Measurements from ENCODE around the gene APH1A.
"Not testable (repeated sequence)": the region's sequence is repeated elsewhere in the genome, so short reads cannot be mapped to it uniquely, and the experiment has no call there.

APH1A gene

DNA sequence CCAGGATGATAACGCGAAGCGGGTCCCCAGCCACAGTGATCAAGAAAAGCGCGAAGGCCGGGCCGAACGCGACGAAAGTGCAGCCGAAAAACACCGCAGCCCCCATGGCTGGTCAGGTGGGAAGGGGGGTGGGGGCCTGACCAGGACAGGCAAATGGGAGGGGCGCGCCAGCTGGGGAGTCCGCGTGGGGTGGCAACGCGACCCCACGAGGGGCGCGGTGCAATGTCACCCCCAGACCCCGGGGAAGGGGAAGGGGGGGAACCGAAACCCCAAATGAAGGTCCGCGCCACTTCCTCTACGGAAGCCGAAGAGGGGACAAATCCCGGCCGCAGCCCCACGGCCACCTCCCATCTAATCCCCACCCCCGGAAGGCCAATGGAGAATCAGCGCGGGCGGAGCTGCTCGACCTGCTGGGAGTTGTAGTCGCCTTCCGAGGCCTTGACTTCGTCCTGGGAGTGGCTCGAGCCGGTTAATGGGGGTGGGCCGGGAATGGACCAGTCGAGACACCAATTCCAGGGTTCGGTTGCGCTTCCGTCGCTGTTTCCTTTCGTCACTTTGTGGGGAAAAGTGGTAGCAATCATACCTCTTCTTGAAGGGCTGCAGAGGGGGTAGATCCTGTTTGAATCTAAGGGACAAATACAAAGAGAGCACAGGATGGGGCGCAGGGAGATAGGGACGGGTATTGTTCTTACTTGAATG, at the start of gene APH1A:
APH1A (minus strand) TSS at position 312 of the 699 bp plus-strand sequence; CDS start at position 106, 206 bp downstream.
- Histone ChIP-seq H4K20me1 (ENCODE audit: control insufficient read depth, insufficient read depth, low read depth, low read length) (peaks cover 4% of the 10 kb centered on the region; the same call in 1 of the 2 replicates), H3K4me2 (ENCODE audit: low read length) (peak within 1 kb of the TSS; percentile 77), H3K4me3 (ENCODE audit: low read length) (peak within 1 kb of the TSS; percentile 83), H3K9me3 (ENCODE audit: control insufficient read depth, insufficient read depth, low read length) (no peaks in the 10 kb centered on the region), H3K4me1 (ENCODE audit: control insufficient read depth, low read length) (peaks cover 42% of the 10 kb centered on the region), H3K36me3 (ENCODE audit: control insufficient read depth, low read length) (peaks cover 37% of the 10 kb centered on the region), H3K9me2 (replicated peaks; ENCODE audit: control insufficient read depth, low read length) (no peaks in the 10 kb centered on the region), H3F3A (ENCODE audit: control insufficient read depth, insufficient read depth) (no peaks in the 10 kb centered on the region), H3K79me2 (ENCODE audit: control insufficient read depth, low read length) (peaks cover 28% of the 10 kb centered on the region), H3K27me3 (ENCODE audit: control insufficient read depth, low read length) (no peaks in the 10 kb centered on the region), H3K27ac (ENCODE audit: low read depth, low read length) (peak within 1 kb of the TSS; percentile 52)
- no peak for TF ChIP-seq CTCF (IDR thresholded peaks at IDR 0.05; ENCODE audit: low read depth, low read length, poor library complexity, severe bottlenecking)
- TF ChIP-seq EZH2phosphoT487 (IDR thresholded peaks at IDR 0.05; ENCODE audit: borderline replicate concordance, low read length), result no peak

GRCh38 chr1:150314691-150315090, 45.9 kb upstream of the APH1A start:
- not testable (repeated sequence) for H3K27me3 ChIP-seq (ENCODE audit: control insufficient read depth, low read length); H3K9me2 ChIP-seq (replicated peaks; ENCODE audit: control insufficient read depth, low read length); H3K79me2 ChIP-seq (ENCODE audit: control insufficient read depth, low read length); H3K27ac ChIP-seq (ENCODE audit: low read depth, low read length); H3K4me2 ChIP-seq (ENCODE audit: low read length); H3K36me3 ChIP-seq (ENCODE audit: control insufficient read depth, low read length); H3K9me3 ChIP-seq (ENCODE audit: control insufficient read depth, insufficient read depth, low read length); H3K4me3 ChIP-seq (ENCODE audit: low read length); H4K20me1 ChIP-seq (ENCODE audit: control insufficient read depth, insufficient read depth, low read depth, low read length)
- Histone ChIP-seq H3F3A (ENCODE audit: control insufficient read depth, insufficient read depth) (peaks cover 12% of the 10 kb centered on the region), H3K4me1 (ENCODE audit: control insufficient read depth, low read length) (peaks cover 20% of the 10 kb centered on the region)

DNA sequence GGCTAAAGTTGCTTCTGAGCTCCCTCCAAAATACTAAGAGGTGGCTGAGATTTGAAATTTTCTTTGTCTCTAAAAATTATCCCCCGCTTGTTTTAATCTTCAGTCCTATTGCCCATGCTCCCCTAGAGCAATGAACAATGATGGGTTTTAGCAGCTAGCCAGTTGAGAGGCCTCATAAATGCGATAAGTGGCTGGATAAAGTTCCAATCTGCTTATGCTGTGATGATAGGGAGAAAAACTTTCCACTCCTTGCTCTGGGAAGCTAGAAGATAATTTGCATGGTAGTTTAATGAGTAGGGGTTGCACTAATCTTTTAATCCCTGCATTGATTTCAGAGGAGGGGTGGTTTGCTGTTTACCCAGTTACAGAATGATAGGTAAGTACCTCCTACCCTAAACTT, 42.9 kb upstream of the APH1A start:
- Histone ChIP-seq H3K4me3 (ENCODE audit: low read length) (no peak overlapping the region), H3K27ac (ENCODE audit: low read depth, low read length) (no peak overlapping the region), H3F3A (ENCODE audit: control insufficient read depth, insufficient read depth) (peaks cover 21% of the 10 kb centered on the region), H3K9me3 (ENCODE audit: control insufficient read depth, insufficient read depth, low read length) (no peaks in the 10 kb centered on the region), H3K9me2 (replicated peaks; ENCODE audit: control insufficient read depth, low read length) (no peaks in the 10 kb centered on the region), H3K27me3 (ENCODE audit: control insufficient read depth, low read length) (no peaks in the 10 kb centered on the region), H3K4me2 (ENCODE audit: low read length) (peak overlapping the region; percentile 16; the same call in 1 of the 2 replicates), H4K20me1 (ENCODE audit: control insufficient read depth, insufficient read depth, low read depth, low read length) (no peaks in the 10 kb centered on the region), H3K4me1 (ENCODE audit: control insufficient read depth, low read length) (peaks cover 20% of the 10 kb centered on the region), H3K79me2 (ENCODE audit: control insufficient read depth, low read length) (no peaks in the 10 kb centered on the region), H3K36me3 (ENCODE audit: control insufficient read depth, low read length) (peaks cover 17% of the 10 kb centered on the region)
- TF ChIP-seq EZH2phosphoT487 (IDR thresholded peaks at IDR 0.05; ENCODE audit: borderline replicate concordance, low read length), result no peak
- TF ChIP-seq CTCF (IDR thresholded peaks at IDR 0.05; ENCODE audit: low read depth, low read length, poor library complexity, severe bottlenecking), result no peak

DNA sequence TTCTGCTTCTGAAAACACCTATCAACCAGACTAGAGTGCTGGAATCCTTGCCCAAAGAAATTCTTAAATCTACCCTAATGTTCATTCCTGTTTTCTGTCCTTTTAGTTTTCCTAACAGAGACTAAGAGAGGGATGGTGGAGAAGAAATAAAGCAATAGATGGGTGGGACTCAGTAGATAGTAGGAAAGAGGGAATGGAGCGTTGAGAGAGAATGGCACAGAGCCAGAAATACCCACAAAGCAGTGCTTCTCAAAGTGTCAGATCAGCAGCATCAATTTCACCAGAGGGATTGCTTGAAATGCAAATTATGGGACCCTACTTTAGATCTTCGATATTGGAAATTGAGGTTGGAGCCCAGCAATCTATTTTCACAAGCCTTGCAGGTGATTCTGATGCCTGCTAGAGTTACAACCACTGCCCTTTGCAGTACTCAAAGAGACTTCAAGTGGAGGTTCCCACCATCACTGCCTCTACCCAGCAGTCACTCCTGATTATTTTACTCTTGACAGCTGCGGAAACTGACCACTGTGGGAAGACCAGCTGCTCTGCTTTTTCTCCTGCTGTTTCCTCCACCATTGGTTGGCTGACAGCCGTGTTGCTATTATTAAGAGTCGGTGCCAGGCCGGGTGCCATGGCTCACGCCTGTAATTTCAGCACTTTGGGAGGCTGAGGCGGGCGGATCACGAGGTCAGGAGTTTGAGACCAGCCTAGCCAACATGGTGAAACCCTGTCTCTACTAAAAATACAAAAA, 41.1 kb upstream of the APH1A start:
- H3K27ac ChIP-seq (ENCODE audit: low read depth, low read length), result no peak overlapping the region
- H3K4me2 ChIP-seq (ENCODE audit: low read length), result no peak overlapping the region
- H3K9me3 ChIP-seq (ENCODE audit: control insufficient read depth, insufficient read depth, low read length), result no peaks in the 10 kb centered on the region
- no peak for TF ChIP-seq CTCF (IDR thresholded peaks at IDR 0.05; ENCODE audit: low read depth, low read length, poor library complexity, severe bottlenecking)
- TF ChIP-seq EZH2phosphoT487 (IDR thresholded peaks at IDR 0.05; ENCODE audit: borderline replicate concordance, low read length), result no peak
- no peaks in the 10 kb centered on the region for H3K27me3 ChIP-seq (ENCODE audit: control insufficient read depth, low read length)
- no peak overlapping the region for H3K4me3 ChIP-seq (ENCODE audit: low read length)
- H3F3A ChIP-seq (ENCODE audit: control insufficient read depth, insufficient read depth), result peaks cover 20% of the 10 kb centered on the region
- no peaks in the 10 kb centered on the region for H4K20me1 ChIP-seq (ENCODE audit: control insufficient read depth, insufficient read depth, low read depth, low read length)
- H3K79me2 ChIP-seq (ENCODE audit: control insufficient read depth, low read length), result 0 out of 2 replicates have a peak, but pooled peaks cover 3% of the 10 kb centered on the region
- no peaks in the 10 kb centered on the region for H3K9me2 ChIP-seq (replicated peaks; ENCODE audit: control insufficient read depth, low read length)
- peaks cover 28% of the 10 kb centered on the region for H3K36me3 ChIP-seq (ENCODE audit: control insufficient read depth, low read length)
- peaks cover 14% of the 10 kb centered on the region for H3K4me1 ChIP-seq (ENCODE audit: control insufficient read depth, low read length)

GRCh38 chr1:150308585-150308984, 39.8 kb upstream of the APH1A start:
- not testable (repeated sequence) for H4K20me1 ChIP-seq (ENCODE audit: control insufficient read depth, insufficient read depth, low read depth, low read length)

More at GRCh38 chr1:150308585-150308984, 39.8 kb upstream of the APH1A start:
- not testable (repeated sequence) for H3K4me3 ChIP-seq (ENCODE audit: low read length); H3K4me2 ChIP-seq (ENCODE audit: low read length); H3K9me3 ChIP-seq (ENCODE audit: control insufficient read depth, insufficient read depth, low read length); H3K27me3 ChIP-seq (ENCODE audit: control insufficient read depth, low read length); H3K27ac ChIP-seq (ENCODE audit: low read depth, low read length); H3K9me2 ChIP-seq (replicated peaks; ENCODE audit: control insufficient read depth, low read length); H3K79me2 ChIP-seq (ENCODE audit: control insufficient read depth, low read length)
- peaks cover 20% of the 10 kb centered on the region for H3F3A ChIP-seq (ENCODE audit: control insufficient read depth, insufficient read depth)
- H3K4me1 ChIP-seq (ENCODE audit: control insufficient read depth, low read length), result peaks cover 14% of the 10 kb centered on the region
- H3K36me3 ChIP-seq (ENCODE audit: control insufficient read depth, low read length), result peaks cover 37% of the 10 kb centered on the region

Data from DOHH2 (cell line).